Fibroblast of the conjunctiva (primary cell): Measurements from ENCODE around the gene OCEL1.

Source experiments
- DNase-seq: peaks from one replicate; pipeline ENCODE4 v3.0.0-alpha.2; 2010; ENCODE audit warnings: low read depth

The OCEL1 gene

GRCh38 chr19:17210296-17210695, 15.7 kb upstream of the OCEL1 start:
- DNase-seq = no peak

GRCh38 chr19:17211547-17212446, 14.2 kb upstream of the OCEL1 start:
- DNase-seq = no peak

GRCh38 chr19:17213334-17213733, 12.7 kb upstream of the OCEL1 start:
- no peak for DNase-seq

GRCh38 chr19:17214508-17215126, 11.4 kb upstream of the OCEL1 start:
- DNase-seq = no peak

DNA sequence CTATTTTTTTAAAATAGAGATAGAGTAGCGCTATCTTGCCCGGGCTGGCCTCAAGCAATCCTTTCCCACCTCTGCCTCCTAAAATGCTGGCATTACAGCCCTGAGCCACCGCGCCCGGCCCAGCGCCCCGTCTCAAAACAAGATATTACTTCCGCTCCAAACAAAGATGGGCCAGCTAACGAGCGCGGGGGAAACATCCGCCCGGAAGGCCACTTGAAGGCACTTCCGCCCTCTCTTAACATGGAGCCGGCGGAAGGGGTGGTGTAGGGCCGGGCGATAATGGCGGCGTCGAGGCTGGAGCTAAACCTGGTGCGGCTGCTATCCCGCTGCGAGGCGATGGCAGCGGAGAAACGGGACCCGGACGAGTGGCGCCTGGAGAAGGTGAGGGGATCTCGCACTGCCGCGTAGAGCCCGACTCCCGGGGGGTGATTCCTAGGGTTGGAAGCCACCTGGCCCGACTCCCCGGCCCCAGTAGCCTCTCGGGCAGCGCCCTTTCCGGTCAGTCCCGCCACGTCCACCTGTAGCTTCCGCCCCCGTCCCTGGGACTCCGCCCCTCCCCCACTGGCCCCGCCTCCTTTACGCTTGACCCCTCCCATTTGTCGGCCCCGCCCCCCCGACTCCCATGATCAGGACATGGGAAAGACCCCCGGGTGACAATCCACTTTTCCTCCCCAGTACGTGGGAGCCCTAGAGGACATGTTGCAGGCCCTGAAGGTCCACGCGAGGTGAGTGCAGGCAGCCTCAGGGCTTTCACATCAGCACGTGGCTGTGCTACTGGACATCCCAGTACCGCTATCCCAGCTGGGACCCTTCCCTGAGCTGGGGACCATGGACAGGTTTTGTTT, 10.7 kb upstream of the OCEL1 start, which contains the start of gene USE1:
TSS of gene USE1 (plus strand) at position 231 of the 845 bp plus-strand sequence. CDS start at position 280, 49 bp downstream.
- DNase-seq = peak; percentile 83

DNA sequence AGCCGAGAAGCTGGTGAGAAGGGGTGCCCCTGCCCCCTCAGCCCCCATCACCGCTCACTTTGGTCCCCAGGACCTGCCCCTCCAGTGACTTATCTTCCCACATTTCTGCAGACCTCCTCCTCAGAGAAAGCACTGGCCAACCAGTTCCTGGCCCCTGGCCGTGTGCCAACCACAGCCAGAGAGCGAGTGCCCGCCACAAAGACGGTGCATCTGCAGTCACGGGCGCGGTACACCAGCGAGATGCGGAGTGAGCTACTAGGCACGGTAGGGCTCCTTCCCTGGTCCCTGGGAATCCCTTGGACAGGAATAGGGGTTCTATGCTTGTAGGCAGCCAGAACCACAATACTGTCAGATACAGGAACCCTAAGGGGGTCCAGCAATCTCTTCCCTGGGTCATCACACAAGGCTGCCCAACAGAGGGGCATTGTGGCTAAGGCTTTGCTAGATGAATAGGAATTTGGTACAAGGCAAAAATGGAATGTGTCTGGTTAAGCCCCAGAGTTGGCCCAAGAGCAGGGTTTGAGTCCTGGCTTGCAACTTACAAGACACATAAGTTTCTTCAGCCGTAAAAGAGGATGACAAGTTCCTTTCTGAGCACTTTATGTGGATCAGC, 9.9 kb upstream of the OCEL1 start:
- no peak for DNase-seq

DNA sequence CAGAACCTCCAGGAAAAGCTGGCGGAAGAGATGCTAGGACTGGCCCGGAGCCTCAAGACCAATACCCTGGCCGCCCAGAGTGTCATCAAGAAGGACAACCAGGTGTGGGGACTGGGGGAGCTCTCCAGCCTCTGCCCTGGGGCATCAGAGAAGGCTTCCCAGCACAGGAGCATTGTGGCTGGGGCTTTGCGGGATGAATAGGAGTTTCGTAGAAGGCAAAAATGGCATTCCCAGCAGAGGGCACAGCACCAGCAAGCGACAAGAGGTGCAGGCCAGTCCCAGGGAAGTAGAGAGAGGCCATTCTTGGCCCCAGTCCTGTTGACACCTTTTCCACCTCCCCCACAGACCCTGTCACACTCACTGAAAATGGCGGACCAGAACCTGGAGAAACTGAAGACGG, 6.7 kb upstream of the OCEL1 start:
- DNase-seq = no peak

GRCh38 chr19:17220207-17220758, 5.7 kb upstream of the OCEL1 start:
- peak; percentile 83 for DNase-seq

GRCh38 chr19:17225053-17225452, 973 bp upstream of the OCEL1 start:
- DNase-seq = no peak

DNA sequence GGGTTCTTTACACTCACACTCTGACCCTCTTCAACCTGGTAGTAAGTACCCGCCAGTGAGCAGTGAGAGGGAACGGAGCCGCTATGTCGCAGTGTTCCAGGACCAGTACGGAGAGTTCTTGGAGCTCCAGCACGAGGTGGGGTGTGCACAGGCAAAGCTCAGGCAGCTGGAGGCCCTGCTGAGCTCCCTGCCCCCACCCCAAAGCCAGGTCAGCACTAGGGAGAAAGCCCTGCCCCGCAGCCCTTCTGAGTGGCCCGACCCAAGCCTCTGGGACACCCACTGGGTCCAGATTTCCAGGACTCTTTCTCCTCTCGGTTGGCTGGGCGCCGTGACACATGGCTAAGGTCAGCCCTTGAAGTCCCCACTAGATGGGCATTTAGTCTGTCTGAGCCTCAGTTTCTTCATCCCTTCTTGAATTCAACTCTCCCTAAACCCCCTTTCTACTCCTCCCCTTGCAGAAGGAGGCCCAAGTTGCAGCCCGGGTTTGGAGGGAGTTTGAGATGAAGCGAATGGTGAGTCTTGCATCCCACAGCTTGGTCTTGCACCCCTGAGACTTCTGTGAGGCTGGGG, 1.9 kb downstream of the OCEL1 start:
- no peak for DNase-seq

DNA sequence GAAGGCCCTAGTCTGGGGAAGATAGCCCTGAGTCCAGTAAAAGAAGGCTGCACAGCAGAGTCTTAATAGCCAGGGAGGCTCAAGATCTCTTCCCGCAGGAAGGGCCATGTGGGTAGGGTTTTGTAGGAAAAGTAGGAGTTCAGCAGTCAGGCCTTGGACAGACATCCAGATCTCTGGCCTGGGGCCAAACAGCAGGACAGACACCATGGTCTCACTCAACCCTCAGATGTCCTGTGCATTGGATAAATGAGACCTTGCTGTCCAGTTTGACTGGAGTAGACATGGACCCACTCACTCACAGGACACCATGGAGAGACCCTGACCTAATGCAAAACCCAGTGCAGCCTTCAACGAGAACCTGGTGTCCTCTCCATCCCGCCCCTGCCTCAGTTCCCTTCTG, 3.9 kb downstream of the OCEL1 start:
- no peak for DNase-seq

- no peak for DNase-seq
Observed at GRCh38 chr19:17232258-17232657, 6.2 kb downstream of the OCEL1 start.

- no peak for DNase-seq
Observed at GRCh38 chr19:17234911-17235299, 8.9 kb downstream of the OCEL1 start.

DNA sequence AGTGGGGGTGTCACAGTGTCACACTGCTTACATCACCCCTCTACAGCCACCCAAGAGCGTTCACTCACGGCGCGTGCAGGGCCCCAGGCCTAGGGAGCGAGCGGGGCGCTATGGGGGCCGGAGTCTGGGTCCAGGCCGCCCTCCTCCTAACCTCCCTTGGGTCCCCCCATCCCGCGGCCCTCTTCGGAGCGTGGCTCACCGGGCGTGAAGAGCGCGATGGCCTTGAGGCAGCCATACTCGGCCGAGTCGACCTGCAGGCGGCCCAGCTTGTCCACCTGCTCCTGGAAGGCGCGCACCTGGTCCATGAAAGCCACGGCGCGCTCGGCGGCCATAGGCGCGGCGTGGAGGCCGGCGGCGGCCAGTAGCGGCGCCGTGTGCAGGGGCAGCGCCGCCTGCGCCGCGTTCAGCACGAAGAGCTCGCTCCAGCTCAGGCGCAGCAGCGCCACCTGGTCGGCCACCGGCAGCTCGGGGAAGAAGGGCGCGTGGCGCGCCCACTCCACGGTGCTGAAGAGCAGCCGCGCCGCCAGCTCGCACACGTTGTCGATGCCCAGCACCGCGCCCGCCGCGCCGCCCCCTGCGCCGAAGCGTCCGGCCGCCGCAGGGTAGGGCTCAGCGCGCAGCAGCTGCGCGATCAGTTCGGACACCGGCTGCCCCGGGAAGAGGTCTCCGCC, 9.4 kb downstream of the OCEL1 start:
- DNase-seq = no peak

- DNase-seq = no peak
Observed at GRCh38 chr19:17235971-17236777, 10.1 kb downstream of the OCEL1 start.

DNA sequence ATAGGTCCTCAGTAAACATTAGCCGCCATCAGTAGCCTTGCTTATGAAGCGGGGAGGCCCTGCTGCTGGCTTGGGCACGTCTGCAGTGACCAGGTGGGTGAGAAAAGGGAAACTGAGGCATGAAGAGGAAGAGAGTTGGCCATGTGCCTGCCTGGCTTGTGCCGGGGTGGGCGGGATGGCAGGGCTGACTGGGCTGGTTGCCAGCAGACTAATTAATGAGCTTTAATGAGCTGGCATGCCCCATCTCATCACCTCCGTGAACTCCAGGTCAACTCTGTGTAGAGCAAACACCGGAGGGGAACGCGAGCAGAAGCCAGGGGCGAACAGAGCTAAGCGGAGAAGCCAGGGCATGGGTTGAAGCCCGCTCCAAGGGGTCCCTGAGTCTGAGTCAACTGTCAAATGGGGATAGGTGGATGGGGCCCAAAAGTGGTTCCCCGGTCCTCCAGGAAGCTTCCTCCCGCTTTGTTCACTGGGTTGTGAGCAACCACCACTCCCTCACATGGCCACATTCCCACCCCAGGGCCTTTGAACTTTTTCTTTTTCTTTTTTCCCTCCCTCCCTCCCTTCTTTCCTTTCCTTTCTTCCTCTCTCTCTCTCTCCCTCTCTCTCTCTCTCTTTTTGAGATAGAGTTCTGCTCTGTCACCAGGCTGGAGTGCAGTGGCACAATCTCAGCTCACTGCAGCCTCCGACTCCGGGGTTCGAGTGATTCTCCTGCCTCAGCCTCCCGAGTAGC, 11.0 kb downstream of the OCEL1 start:
- no peak for DNase-seq

GRCh38 chr19:17237747-17238706, 12.0 kb downstream of the OCEL1 start:
- no peak for DNase-seq
